Gastrocnemius medialis (tissue), 4 donors: ENCODE measurements around the gene ATP1A2.

Experiments used
- POLR2A ChIP-seq, 2 donors: fragments of 450-650 bp; IDR thresholded peaks; one replicate each; pipeline ENCODE4 v1.6.1; 2017; ENCODE audit warnings: antibody characterized with exemption in 2 of 2, mild to moderate bottlenecking in 2 of 2, moderate library complexity in 2 of 2
- TF ChIP-seq, protein P1 (sequence below), 5 experiments: fragments of 450-650 bp in 3 of 5; fragments of 200-600 bp in 2 of 5; sonication (generic) in 2 of 5; IDR thresholded peaks in 4 of 5; conservative IDR thresholded peaks in 1 of 5; 1 replicate in 4 of 5; 2 replicates in 1 of 5; pipeline ENCODE4 v1.5.1; 2016 to 2019; ENCODE audit warnings: antibody characterized with exemption in 5 of 5, mild to moderate bottlenecking in 3 of 5, moderate library complexity in 3 of 5

DNA sequence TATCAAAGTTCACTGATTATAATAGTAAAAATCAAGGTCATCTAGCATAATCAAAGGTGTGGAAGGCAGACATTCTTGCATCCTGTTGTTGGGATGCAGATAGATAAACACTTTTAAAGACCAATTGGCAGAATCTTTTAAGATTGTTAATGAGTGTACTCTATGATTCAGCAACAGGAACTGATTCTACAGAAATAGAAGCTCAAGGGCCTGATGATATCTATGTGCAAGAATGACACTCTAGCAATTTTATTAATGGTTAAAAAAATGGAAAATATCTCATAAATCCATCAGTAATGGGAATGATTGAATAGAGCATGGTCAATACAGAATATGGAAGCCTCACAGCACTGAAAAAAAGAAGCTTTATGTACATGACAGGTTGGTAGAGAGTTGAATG is 33.7 kb downstream of the ATP1A2 start:
- TF ChIP-seq, protein P1, sequence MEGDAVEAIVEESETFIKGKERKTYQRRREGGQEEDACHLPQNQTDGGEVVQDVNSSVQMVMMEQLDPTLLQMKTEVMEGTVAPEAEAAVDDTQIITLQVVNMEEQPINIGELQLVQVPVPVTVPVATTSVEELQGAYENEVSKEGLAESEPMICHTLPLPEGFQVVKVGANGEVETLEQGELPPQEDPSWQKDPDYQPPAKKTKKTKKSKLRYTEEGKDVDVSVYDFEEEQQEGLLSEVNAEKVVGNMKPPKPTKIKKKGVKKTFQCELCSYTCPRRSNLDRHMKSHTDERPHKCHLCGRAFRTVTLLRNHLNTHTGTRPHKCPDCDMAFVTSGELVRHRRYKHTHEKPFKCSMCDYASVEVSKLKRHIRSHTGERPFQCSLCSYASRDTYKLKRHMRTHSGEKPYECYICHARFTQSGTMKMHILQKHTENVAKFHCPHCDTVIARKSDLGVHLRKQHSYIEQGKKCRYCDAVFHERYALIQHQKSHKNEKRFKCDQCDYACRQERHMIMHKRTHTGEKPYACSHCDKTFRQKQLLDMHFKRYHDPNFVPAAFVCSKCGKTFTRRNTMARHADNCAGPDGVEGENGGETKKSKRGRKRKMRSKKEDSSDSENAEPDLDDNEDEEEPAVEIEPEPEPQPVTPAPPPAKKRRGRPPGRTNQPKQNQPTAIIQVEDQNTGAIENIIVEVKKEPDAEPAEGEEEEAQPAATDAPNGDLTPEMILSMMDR (IDR thresholded peaks at IDR 0.05 in 4 of 5, conservative IDR thresholded peaks at IDR 0.05 in 1 of 5), result no peak
- no peak for TF ChIP-seq POLR2A (IDR thresholded peaks at IDR 0.05)
